ENCODE results near the gene DDI2. TPM values are rescaled to one million over a fixed set of nuclear protein-coding genes. Genes with fewer than 3 reads are reported as not detected.

DDI2 gene
- polyA plus RNA-seq, 1 experiment, result 6.4 TPM

DNA sequence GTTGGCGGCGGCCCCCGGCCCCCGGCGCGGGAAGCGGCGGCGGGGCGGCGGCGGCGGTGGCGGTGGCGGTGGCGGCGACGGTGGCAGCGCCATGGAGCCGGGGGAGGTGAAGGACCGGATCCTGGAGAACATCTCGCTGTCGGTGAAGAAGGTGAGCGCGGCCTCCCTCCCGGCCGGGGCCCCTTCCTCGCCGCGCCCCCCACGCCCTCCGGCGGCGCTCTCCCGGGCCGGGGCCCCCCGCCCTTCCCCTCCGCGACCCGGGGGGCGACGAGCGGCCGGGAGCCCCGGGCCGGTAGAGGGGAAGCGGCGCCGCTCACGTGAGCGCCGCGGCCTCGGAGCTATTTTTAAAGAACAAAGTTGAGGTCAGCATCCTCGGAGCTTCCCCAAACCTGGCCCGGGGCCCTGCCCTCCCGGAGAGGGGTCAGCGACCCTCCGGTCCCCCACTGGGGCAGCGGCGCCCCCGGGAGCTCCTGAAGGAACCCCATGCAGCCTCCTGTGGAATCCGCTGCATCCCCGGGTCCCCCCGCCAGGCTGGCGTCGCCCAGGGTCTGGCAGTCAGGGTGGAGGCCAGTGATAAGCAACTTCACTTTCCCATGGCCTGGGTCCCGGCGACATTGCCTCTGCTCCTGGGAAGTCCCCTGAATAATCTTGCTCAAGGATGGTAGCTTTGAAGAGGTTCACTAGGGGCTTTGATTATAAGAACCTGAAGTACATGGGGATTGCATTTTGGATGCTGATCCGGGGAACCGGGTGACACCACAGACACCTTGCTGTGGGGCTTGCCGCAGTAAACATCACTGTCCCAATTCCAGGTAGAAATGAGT lies 67.4 kb downstream of the DDI2 start:
- no peak for DNase-seq (ENCODE audit: low read depth)
- ChIA-PET CTCF (interaction anchor here (0.9 kb wide), 1 partner anchor 63 kb away, joined by 3 read pairs; no protein-coding TSS in a partner anchor), POLR2A (interaction anchor here (0.6 kb wide), 1 partner anchor 155 kb away, joined by 4 read pairs; no protein-coding TSS in a partner anchor)
- Histone ChIP-seq H3K36me3 (ENCODE audit: control insufficient read depth, insufficient read depth, low read length) (peaks cover 3% of the 10 kb centered on the region), H3K4me3 (ENCODE audit: low read depth, low read length) (peak overlapping the region; percentile 81), H3K27me3 (ENCODE audit: control insufficient read depth, insufficient read depth, low read length) (no peaks in the 10 kb centered on the region)
- TF ChIP-seq CTCF (IDR thresholded peaks at IDR 0.05; ENCODE audit: insufficient read depth, low read depth, low read length), result peak; percentile 27; the same call in 1 of the 2 replicates

GRCh38 chr1:15685820-15686219 lies 68.6 kb downstream of the DDI2 start:
- Histone ChIP-seq H3K27me3 (ENCODE audit: control insufficient read depth, insufficient read depth, low read length) (no peaks in the 10 kb centered on the region), H3K36me3 (ENCODE audit: control insufficient read depth, insufficient read depth, low read length) (peaks cover 4% of the 10 kb centered on the region), H3K4me3 (ENCODE audit: low read depth, low read length) (peak overlapping the region; percentile 81)
- no peak for DNase-seq (ENCODE audit: low read depth)
- TF ChIP-seq CTCF (IDR thresholded peaks at IDR 0.05; ENCODE audit: insufficient read depth, low read depth, low read length), result no peak
- ChIA-PET CTCF (no interaction called here), POLR2A (no interaction called here)

DNA sequence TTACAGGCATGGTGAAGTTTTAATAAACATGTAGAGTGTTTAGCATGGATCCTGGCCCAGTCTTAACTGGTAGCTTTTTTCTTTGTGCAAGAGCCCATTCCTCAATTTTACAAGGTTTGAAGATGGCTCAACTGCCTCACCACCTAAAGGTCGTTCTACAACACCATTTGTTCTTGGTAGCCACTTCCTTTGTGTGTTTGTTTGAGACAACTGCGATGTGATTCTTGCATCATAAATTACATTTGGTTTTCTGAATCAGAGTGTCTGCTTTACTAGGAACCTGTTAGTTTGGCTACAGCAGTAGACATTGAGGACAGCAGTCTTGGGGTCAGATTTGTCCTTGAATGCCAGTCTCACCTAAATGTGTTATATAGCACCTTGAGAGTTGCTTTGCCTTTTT lies 70.2 kb downstream of the DDI2 start:
- Histone ChIP-seq H3K36me3 (ENCODE audit: control insufficient read depth, insufficient read depth, low read length) (peaks cover 4% of the 10 kb centered on the region), H3K27me3 (ENCODE audit: control insufficient read depth, insufficient read depth, low read length) (no peaks in the 10 kb centered on the region), H3K4me3 (ENCODE audit: low read depth, low read length) (no peak overlapping the region)
- CTCF ChIA-PET, result no interaction called here
- TF ChIP-seq CTCF (IDR thresholded peaks at IDR 0.05; ENCODE audit: insufficient read depth, low read depth, low read length), result no peak
- DNase-seq (ENCODE audit: low read depth), result no peak
- POLR2A ChIA-PET, result no interaction called here

DNA sequence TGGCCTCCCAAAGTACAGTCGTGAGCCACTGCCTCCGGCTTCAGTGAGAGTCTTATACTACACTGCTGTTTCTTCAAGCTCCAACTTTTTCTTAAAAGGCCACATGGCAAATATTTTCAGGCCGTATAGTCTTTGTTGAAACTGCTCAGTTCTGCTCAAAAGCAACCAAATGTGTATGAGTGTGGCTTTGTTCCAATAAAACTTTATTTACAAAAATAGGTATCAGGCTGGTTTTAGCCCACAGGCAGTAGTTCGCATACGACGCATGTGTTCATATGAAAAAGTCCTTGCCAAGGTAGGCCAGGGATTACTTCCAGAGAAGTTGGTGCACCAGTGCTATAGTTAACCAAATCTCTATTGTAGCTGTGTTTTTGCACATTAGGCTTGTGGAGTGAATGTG lies 73.1 kb downstream of the DDI2 start:
- Histone ChIP-seq H3K4me3 (ENCODE audit: low read depth, low read length) (no peak overlapping the region), H3K36me3 (ENCODE audit: control insufficient read depth, insufficient read depth, low read length) (peaks cover 4% of the 10 kb centered on the region), H3K27me3 (ENCODE audit: control insufficient read depth, insufficient read depth, low read length) (no peaks in the 10 kb centered on the region)
- no peak for DNase-seq (ENCODE audit: low read depth)
- no peak for TF ChIP-seq CTCF (IDR thresholded peaks at IDR 0.05; ENCODE audit: insufficient read depth, low read depth, low read length)
- ChIA-PET POLR2A (no interaction called here), CTCF (interaction anchor here (0.9 kb wide), 1 partner anchor 51 kb away, joined by 6 read pairs; no protein-coding TSS in a partner anchor)

DNA sequence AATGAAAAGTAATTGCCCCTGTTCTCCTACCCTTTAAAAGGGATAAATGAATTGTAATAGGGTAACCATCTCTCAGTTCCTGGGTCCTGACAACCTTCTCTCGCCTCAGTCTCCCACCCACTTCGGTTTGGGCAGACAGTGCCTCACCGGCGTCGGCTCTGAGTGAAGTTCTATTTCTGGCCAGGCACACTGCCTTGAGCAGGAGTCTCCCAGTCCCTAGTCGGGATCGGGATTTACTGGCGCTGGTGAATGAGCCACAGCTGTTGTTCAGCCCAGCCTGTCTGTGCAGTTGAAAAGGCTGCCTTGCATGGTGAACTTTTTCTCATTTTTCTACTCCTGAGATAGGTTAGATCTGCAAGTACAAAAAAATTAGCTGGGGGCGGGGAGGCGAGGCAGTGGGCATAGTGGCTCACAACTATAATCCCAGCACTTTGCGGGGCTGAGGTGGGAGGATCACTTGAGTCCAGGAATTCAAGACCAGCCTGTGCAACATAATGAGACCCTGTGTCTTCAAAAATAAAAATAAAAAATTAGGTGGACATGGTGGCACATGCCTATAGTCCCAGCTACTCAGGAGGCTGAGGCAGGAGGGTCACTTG lies 74.3 kb downstream of the DDI2 start:
- no peak overlapping the region for H3K4me3 ChIP-seq (ENCODE audit: low read depth, low read length)
- no peak for TF ChIP-seq CTCF (IDR thresholded peaks at IDR 0.05; ENCODE audit: insufficient read depth, low read depth, low read length)
- no peak for DNase-seq (ENCODE audit: low read depth)
- no peaks in the 10 kb centered on the region for H3K27me3 ChIP-seq (ENCODE audit: control insufficient read depth, insufficient read depth, low read length)
- H3K36me3 ChIP-seq (ENCODE audit: control insufficient read depth, insufficient read depth, low read length), result peaks cover 4% of the 10 kb centered on the region
- ChIA-PET POLR2A (no interaction called here), CTCF (interaction anchor here (0.9 kb wide), 1 partner anchor 11 kb away, joined by 3 read pairs; no protein-coding TSS in a partner anchor)

Measured in BJ (cell line).